ENCODE data around the gene SGK2. TPM values are rescaled to one million over a fixed set of nuclear protein-coding genes. Genes with fewer than 3 reads are reported as not detected.
"Not testable (repeated sequence)": the region's sequence is repeated elsewhere in the genome, so short reads cannot be mapped to it uniquely, and the experiment has no call there.

The SGK2 gene
- total RNA-seq, 1 donor from 2014 or later, result 0.56 TPM

DNA sequence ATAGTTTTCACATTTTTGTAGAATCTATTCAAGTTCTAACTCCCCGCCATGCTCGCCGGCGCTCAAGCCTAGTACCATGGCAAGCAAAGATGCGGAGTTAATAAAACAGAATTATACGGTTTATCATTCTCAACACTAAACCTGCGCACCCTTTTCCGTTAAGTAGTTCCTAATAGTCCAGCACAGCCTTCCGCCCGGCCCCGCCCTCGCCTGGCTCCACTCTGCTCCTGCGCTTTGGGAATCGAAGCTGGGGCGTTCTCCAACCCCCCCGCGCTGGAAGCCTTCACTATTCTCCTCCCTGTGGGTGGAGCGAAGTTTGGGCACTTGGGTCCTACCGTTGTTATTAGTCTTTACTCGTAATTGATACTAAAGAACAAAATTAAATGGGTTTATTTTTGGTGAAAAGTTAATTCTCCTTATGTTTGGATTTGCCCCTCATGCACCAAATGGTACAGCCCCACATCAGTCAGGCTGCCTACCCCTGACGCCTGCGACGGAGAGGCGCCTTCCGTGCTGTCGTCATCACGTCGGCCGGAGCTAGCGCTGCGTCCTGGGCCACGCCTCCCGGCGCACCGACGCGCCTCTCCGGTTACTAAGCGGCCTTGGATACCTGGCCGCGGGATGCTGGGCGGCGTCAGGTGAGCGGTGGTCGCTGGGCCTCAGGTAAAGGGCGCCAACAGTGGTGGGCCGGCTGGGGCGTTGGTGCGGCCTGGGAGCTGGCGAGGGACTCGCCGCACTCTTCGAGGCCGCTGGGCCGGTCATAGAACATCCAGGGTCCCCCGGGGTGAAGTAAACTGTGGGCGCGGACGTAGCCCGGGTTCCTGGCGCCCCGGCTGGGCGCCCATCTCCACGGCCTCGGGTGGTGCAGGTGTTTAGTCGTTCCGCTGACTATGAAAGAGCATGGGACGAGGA lies 31.8 kb downstream of the SGK2 start, which contains the start of gene IFT52:
Gene IFT52, plus strand, starts transcription at position 546 of the 912 bp plus-strand sequence. CDS start 3,762 bp downstream, outside the sequence.
- Mint-ChIP-seq H3K4me3 (ENCODE audit: unreplicated experiment) (peak within 1 kb of the TSS; percentile 96), H3K4me1 (ENCODE audit: low read depth, unreplicated experiment) (peaks cover 6% of the 10 kb centered on the region), H3K27ac (ENCODE audit: unreplicated experiment) (peak within 1 kb of the TSS; percentile 96), H3K9me3 (ENCODE audit: unreplicated experiment) (no peaks in the 10 kb centered on the region), H3K27me3 (ENCODE audit: unreplicated experiment) (no peaks in the 10 kb centered on the region), H3K36me3 (ENCODE audit: unreplicated experiment) (no peaks in the 10 kb centered on the region)
- TF ChIP-seq, protein P1, sequence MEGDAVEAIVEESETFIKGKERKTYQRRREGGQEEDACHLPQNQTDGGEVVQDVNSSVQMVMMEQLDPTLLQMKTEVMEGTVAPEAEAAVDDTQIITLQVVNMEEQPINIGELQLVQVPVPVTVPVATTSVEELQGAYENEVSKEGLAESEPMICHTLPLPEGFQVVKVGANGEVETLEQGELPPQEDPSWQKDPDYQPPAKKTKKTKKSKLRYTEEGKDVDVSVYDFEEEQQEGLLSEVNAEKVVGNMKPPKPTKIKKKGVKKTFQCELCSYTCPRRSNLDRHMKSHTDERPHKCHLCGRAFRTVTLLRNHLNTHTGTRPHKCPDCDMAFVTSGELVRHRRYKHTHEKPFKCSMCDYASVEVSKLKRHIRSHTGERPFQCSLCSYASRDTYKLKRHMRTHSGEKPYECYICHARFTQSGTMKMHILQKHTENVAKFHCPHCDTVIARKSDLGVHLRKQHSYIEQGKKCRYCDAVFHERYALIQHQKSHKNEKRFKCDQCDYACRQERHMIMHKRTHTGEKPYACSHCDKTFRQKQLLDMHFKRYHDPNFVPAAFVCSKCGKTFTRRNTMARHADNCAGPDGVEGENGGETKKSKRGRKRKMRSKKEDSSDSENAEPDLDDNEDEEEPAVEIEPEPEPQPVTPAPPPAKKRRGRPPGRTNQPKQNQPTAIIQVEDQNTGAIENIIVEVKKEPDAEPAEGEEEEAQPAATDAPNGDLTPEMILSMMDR (IDR thresholded peaks at IDR 0.05; ENCODE audit: partially characterized antibody, unreplicated experiment), result no peak
- peak; percentile 89 for DNase-seq

DNA sequence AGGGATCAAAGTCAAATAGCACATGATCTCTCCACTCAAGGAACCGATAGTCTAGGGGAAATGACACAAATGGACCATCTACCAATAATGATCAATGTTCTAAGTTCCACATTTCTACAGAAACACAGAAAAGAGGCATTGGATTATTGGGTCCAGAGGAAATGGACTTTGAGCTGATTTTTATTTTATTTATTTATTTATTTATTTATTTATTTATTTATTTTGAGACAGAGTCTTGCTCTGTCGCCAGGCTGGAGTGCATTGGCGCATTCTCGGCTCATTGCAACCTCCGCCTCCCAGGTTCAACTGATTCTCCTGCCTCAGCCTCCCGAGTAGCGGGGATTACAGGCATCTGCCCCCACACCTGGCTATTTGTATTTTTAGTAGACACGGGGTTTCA lies 43.1 kb downstream of the SGK2 start:
- not testable (repeated sequence) for H3K4me1 Mint-ChIP-seq (ENCODE audit: low read depth, unreplicated experiment); H3K27me3 Mint-ChIP-seq (ENCODE audit: unreplicated experiment); H3K9me3 Mint-ChIP-seq (ENCODE audit: unreplicated experiment); H3K36me3 Mint-ChIP-seq (ENCODE audit: unreplicated experiment); H3K4me3 Mint-ChIP-seq (ENCODE audit: unreplicated experiment); DNase-seq; H3K27ac Mint-ChIP-seq (ENCODE audit: unreplicated experiment)

DNA sequence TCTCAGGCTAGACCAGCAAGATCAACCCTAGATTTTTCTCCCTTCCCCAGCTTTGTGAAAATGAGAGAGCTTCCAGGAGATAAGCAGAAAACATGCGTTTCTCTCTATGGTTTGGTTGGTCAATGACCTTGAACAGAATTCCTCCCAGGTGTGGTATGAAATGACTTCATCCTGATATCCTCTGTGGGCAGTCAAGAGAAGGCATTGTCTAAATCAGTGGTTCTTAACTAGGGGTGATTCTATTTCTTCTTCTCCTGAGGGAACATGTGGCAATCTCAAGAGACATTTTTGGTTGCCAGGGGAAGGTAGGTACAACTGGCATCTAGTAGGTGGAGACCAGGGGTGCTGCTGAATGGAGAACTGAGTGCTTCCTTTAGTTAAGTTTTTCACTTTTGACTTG lies 44.3 kb downstream of the SGK2 start:
- TF ChIP-seq, protein P1 (IDR thresholded peaks at IDR 0.05; ENCODE audit: partially characterized antibody, unreplicated experiment), result no peak
- Mint-ChIP-seq H3K27me3 (ENCODE audit: unreplicated experiment) (no peaks in the 10 kb centered on the region), H3K36me3 (ENCODE audit: unreplicated experiment) (no peaks in the 10 kb centered on the region), H3K27ac (ENCODE audit: unreplicated experiment) (no peak overlapping the region), H3K4me3 (ENCODE audit: unreplicated experiment) (no peak overlapping the region), H3K4me1 (ENCODE audit: low read depth, unreplicated experiment) (no peaks in the 10 kb centered on the region), H3K9me3 (ENCODE audit: unreplicated experiment) (no peaks in the 10 kb centered on the region)
- DNase-seq, result no peak

DNA sequence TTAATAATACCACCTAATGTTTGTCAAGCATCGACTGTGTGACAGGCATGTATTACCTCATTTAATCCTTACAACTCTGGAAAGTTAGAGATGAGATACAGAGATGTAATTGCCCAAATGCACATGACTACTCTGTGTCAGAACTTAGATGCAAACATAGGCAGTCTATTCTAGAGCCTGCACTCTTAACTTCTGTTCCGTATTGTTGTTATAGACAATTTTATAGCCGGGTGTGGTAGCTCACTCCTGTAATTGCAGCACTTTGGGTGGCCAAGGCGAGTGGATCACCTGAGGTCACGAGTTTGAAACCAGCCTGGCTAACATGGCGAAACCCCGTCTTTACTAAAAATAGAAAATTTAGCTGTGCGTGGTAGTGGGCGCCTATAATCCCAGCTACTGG lies 46.9 kb downstream of the SGK2 start:
- H3K36me3 Mint-ChIP-seq (ENCODE audit: unreplicated experiment), result no peaks in the 10 kb centered on the region
- DNase-seq, result no peak
- H3K9me3 Mint-ChIP-seq (ENCODE audit: unreplicated experiment), result no peaks in the 10 kb centered on the region
- no peak overlapping the region for H3K27ac Mint-ChIP-seq (ENCODE audit: unreplicated experiment)
- no peak overlapping the region for H3K4me3 Mint-ChIP-seq (ENCODE audit: unreplicated experiment)
- no peaks in the 10 kb centered on the region for H3K4me1 Mint-ChIP-seq (ENCODE audit: low read depth, unreplicated experiment)
- H3K27me3 Mint-ChIP-seq (ENCODE audit: unreplicated experiment), result peaks cover 2% of the 10 kb centered on the region
- TF ChIP-seq, protein P1 (IDR thresholded peaks at IDR 0.05; ENCODE audit: partially characterized antibody, unreplicated experiment), result no peak

DNA sequence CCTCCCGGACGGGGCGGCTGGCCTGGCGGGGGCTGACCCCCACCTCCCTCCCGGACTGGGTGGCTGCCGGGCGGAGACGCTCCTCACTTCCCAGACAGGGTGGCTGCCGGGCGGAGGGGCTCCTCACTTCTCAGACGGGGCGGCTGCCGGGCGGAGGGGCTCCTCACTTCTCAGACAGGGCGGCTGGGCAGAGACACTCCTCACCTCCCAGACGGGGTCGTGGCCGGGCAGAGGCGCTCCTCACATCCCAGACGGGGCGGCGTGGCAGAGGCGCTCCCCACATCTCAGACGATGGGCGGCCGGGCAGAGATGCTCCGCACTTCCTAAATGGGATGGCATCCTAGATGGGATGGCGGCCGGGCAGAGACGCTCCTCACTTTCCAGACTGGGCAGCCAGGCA lies 48.5 kb downstream of the SGK2 start:
- not testable (repeated sequence) for DNase-seq; H3K27me3 Mint-ChIP-seq (ENCODE audit: unreplicated experiment); H3K4me1 Mint-ChIP-seq (ENCODE audit: low read depth, unreplicated experiment); H3K4me3 Mint-ChIP-seq (ENCODE audit: unreplicated experiment); H3K9me3 Mint-ChIP-seq (ENCODE audit: unreplicated experiment); H3K36me3 Mint-ChIP-seq (ENCODE audit: unreplicated experiment); H3K27ac Mint-ChIP-seq (ENCODE audit: unreplicated experiment)

DNA sequence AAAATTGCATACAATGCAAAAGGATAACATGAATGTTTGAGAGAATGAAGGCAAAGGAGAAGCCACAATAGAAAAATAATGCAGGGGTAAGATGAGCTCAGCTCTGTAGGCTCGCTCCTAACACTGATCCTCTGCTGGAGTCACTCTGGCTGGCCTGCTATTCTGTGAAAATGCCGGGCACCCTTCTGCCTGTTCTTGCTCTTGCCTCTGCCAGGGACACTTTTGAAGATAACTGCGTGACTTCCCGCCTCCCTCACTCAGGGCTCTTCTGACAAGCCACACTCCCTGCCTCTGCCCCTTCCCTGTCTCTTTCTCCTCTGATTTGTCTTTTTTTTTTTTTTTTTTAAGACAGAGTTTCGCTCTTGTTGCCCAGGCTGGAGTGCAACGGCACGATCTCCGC lies 72.8 kb downstream of the SGK2 start:
- H3K27me3 Mint-ChIP-seq (ENCODE audit: unreplicated experiment), result no peaks in the 10 kb centered on the region
- H3K9me3 Mint-ChIP-seq (ENCODE audit: unreplicated experiment), result no peaks in the 10 kb centered on the region
- H3K4me3 Mint-ChIP-seq (ENCODE audit: unreplicated experiment), result no peak overlapping the region
- peaks cover 19% of the 10 kb centered on the region for H3K4me1 Mint-ChIP-seq (ENCODE audit: low read depth, unreplicated experiment)
- TF ChIP-seq, protein P1 (IDR thresholded peaks at IDR 0.05; ENCODE audit: partially characterized antibody, unreplicated experiment), result no peak
- H3K27ac Mint-ChIP-seq (ENCODE audit: unreplicated experiment), result peak overlapping the region; percentile 91
- no peak for DNase-seq
- no peaks in the 10 kb centered on the region for H3K36me3 Mint-ChIP-seq (ENCODE audit: unreplicated experiment)
